Naive B cell (primary cell): ENCODE data around the gene STAC2. TPM values are rescaled to one million over a fixed set of nuclear protein-coding genes. Genes with fewer than 3 reads are reported as not detected.

Experiments
- ATAC-seq, 2 donors: fragments of 150-1000 bp; cut with Tn5 transposase; 2 replicates each; pipeline ENCODE4 v1.10.0; 2021; ENCODE audit warnings: low read depth in 2 of 2, mild to moderate bottlenecking in 2 of 2, moderate library complexity in 2 of 2
- DNase-seq: peaks from one replicate; pipeline ENCODE4 v3.0.0; 2022
- H3K27ac Mint-ChIP-seq, 6 donors: one replicate each; pipeline ENCODE4 v1.8.0; 2020 to 2022; ENCODE audit warnings: mild to moderate bottlenecking in 6 of 6, mixed read lengths in 6 of 6, moderate library complexity in 5 of 6, inconsistent platforms in 2 of 6
- H3K27me3 Mint-ChIP-seq, 3 donors: one replicate each; pipeline ENCODE4 v1.8.0; 2021 to 2022; ENCODE audit warnings: mixed read lengths in 3 of 3, mild to moderate bottlenecking in 1 of 3
- H3K36me3 Mint-ChIP-seq, 2 donors: one replicate each; pipeline ENCODE4 v1.8.0; 2020 to 2022; ENCODE audit warnings: mixed read lengths in 2 of 2, inconsistent platforms in 1 of 2, mild to moderate bottlenecking in 1 of 2
- H3K4me1 Mint-ChIP-seq, 3 donors: one replicate each; pipeline ENCODE4 v1.8.0; 2020 to 2022; ENCODE audit warnings: mixed read lengths in 3 of 3, inconsistent platforms in 1 of 3, mild to moderate bottlenecking in 1 of 3, moderate library complexity in 1 of 3
- H3K4me3 Mint-ChIP-seq, 8 donors: one replicate each; pipeline ENCODE4 v1.8.0; 2020 to 2022; ENCODE audit warnings: mild to moderate bottlenecking in 8 of 8, mixed read lengths in 8 of 8, moderate library complexity in 8 of 8, inconsistent platforms in 2 of 8
- H3K9me3 Mint-ChIP-seq, 7 donors: one replicate each; pipeline ENCODE4 v1.8.0; 2020 to 2022; ENCODE audit warnings: mixed read lengths in 7 of 7, mild to moderate bottlenecking in 5 of 7, inconsistent platforms in 2 of 7, moderate library complexity in 1 of 7
- polyA plus RNA-seq, 6 donors: library from polyadenylated mRNA; unstranded; fragments of 300-500 nt; fragmentation: Illumina TruSeq; gene quantifications; one replicate each; pipeline ENCODE4 v1.2.3, GENCODE V29; 2021; ENCODE audit warnings: low read depth in 6 of 6

The STAC2 gene
- polyA plus RNA-seq, 6 donors from 2014 or later = not detected

- Mint-ChIP-seq H3K4me3 (peak within 1 kb of the TSS; percentile 84 to 99 (median 92)), H3K27me3 (no peaks in the 10 kb centered on the region), H3K27ac (peak within 1 kb of the TSS in 4 of 6 donors; percentile 33 to 100 (median 70)), H3K36me3 (peaks cover 4% of the 10 kb centered on the region in 2 donors), H3K4me1 (peaks cover 33 to 61% (median 55%) of the 10 kb centered on the region in 3 donors), H3K9me3 (no peaks in the 10 kb centered on the region)
- DNase-seq (no peak), ATAC-seq (peak; percentile 9 to 14)
Observed at GRCh38 chr17:39197380-39198185, 28.2 kb downstream of the STAC2 start, which contains the start of gene CACNB1. Gene CACNB1 (minus strand): TSS chr17:39197669. CDS start chr17:39197495, 174 bp downstream.

DNA sequence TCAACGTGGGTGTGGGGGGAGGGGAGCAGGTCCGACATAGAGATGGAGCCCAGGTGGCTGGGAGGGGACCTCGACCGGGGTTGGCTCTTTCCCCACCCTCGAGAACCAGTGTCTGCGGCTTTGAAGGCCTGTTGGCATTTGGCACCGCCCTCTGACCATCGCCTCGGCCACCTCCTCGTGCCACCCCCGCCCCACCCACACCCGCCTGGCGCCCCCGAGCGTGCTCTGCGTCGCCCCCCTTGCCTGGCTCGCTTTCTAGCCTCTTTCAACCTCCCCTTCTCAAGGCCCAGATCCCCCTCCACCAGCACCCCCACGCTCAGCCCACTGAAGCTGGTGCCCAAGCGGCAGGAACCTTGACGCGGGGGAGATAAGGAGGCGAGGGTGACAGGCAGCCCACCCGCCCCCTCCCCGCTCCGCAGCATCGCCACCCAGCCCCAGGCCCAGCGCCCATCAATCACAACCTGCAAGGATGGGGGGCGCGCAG is 28.9 kb downstream of the STAC2 start:
- ATAC-seq = no peak
- peaks cover 31 to 54% (median 50%) of the 10 kb centered on the region in 3 donors for H3K4me1 Mint-ChIP-seq
- no peak for DNase-seq
- no peak overlapping the region for H3K27ac Mint-ChIP-seq
- H3K4me3 Mint-ChIP-seq = peak overlapping the region; percentile 74 to 99 (median 90)
- H3K36me3 Mint-ChIP-seq = no peaks in the 10 kb centered on the region
- H3K27me3 Mint-ChIP-seq = no peaks in the 10 kb centered on the region
- H3K9me3 Mint-ChIP-seq = no peaks in the 10 kb centered on the region

DNA sequence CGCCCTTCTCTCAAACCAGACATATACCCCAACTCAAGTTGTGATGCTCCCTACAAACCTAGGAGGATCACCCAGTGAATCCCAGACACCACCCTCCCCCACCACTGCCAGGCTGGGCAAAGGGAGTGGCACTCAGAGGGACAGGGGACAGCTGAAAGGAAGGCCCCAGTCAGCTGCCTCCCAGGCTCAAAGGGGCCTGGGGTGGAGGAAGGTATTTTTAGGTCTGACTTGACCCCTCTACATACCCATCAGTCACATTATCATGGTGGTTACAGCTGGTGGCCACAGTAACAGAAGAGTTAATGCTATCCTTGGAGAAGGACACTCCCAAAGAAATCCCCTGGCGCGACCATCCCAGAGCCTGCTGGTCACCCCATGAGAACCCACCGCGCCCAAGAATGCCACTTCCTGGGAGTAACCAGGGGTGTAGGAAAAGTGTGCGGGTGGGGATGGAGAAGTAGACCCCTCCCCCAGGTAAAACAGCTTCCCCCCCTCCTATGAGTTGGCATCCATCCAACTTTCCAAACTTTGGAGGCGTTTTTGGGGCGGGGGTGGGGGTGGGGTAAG is 29.4 kb downstream of the STAC2 start:
- Mint-ChIP-seq H3K4me3 (peak overlapping the region; percentile 62 to 98 (median 82)), H3K9me3 (no peaks in the 10 kb centered on the region), H3K27me3 (no peaks in the 10 kb centered on the region), H3K4me1 (peaks cover 30 to 49% (median 45%) of the 10 kb centered on the region in 3 donors), H3K27ac (no peak overlapping the region), H3K36me3 (no peaks in the 10 kb centered on the region)
- DNase-seq (no peak), ATAC-seq (no peak)

GRCh38 chr17:39195568-39196160 is 30.1 kb downstream of the STAC2 start:
- Mint-ChIP-seq H3K27me3 (no peaks in the 10 kb centered on the region), H3K4me3 (peak overlapping the region; percentile 32 to 98 (median 82)), H3K9me3 (no peaks in the 10 kb centered on the region), H3K27ac (peak overlapping the region in 2 of 6 donors; percentile 13 to 52), H3K36me3 (no peaks in the 10 kb centered on the region), H3K4me1 (peaks cover 26 to 42% (median 39%) of the 10 kb centered on the region in 3 donors)
- no peak for DNase-seq
- ATAC-seq = peak in 1 of 2 donors; percentile 13

GRCh38 chr17:39194985-39195524 is 30.7 kb downstream of the STAC2 start:
- DNase-seq (no peak), ATAC-seq (no peak)
- Mint-ChIP-seq H3K27me3 (no peaks in the 10 kb centered on the region), H3K4me3 (peak overlapping the region in 5 of 8 donors; percentile 25 to 98 (median 47)), H3K4me1 (peaks cover 23 to 39% (median 35%) of the 10 kb centered on the region in 3 donors), H3K9me3 (no peaks in the 10 kb centered on the region), H3K27ac (no peak overlapping the region), H3K36me3 (no peaks in the 10 kb centered on the region)

DNA sequence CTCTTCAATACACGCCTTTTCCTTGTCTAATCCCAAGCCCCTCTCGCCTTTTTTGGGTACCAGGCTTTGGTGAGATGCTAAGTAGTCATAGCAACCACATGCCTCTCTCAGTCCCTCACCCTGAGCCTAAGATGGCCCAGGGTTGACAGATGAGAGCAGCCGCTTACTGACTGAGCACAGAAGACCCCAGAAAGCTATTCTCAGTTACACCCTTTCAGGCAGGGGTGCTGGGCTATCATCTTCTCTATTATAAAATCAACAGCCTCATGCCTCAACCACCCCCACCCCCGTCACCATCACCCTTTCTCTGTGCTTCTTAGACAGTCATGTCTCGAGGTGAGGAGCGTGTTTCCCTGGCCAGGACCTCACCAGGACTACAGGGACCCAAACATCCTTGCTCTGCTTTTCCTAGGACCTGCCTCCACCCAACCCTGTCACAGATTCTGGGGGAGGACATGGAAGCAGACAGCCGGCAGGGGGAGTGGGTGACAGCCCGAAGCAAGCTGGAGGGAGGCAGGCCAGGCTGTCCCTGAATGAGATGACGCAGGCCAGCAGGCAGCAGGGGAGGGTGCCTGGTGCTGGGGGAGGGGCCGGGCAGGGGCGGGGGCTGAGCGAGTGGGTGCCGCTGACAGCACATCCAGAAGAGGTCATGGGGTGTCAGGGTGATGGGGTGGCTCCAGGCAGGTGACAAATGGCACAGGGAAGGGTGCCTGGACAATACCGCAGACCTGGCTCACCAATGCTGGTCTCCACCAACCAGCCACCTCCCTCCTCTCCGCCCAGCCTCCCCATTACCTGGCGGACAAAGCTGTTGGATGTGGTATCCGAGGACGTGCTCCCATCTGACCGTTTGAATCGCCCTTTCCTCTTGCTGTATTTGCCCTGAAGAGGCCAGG is 31.4 kb downstream of the STAC2 start:
- peak overlapping the region in 3 of 6 donors; percentile 71 to 91 (median 79) for H3K27ac Mint-ChIP-seq
- H3K9me3 Mint-ChIP-seq = no peaks in the 10 kb centered on the region
- peak overlapping the region in 4 of 8 donors; percentile 1 to 47 (median 29) for H3K4me3 Mint-ChIP-seq
- ATAC-seq (no peak), DNase-seq (no peak)
- H3K36me3 Mint-ChIP-seq = no peaks in the 10 kb centered on the region
- no peaks in the 10 kb centered on the region for H3K27me3 Mint-ChIP-seq
- H3K4me1 Mint-ChIP-seq = peaks cover 16 to 32% (median 27%) of the 10 kb centered on the region in 3 donors

GRCh38 chr17:39193346-39193745 is 32.4 kb downstream of the STAC2 start:
- Mint-ChIP-seq H3K9me3 (no peaks in the 10 kb centered on the region), H3K4me1 (peaks cover 9 to 22% (median 20%) of the 10 kb centered on the region in 3 donors), H3K27me3 (no peaks in the 10 kb centered on the region), H3K4me3 (no peak overlapping the region), H3K36me3 (no peaks in the 10 kb centered on the region), H3K27ac (no peak overlapping the region)
- DNase-seq (no peak), ATAC-seq (no peak)

GRCh38 chr17:39192901-39193300 is 32.8 kb downstream of the STAC2 start:
- no peak overlapping the region for H3K27ac Mint-ChIP-seq
- no peak overlapping the region for H3K4me3 Mint-ChIP-seq
- DNase-seq = no peak
- no peak for ATAC-seq
- no peaks in the 10 kb centered on the region for H3K9me3 Mint-ChIP-seq
- no peaks in the 10 kb centered on the region for H3K27me3 Mint-ChIP-seq
- peaks cover 9 to 18% (median 17%) of the 10 kb centered on the region in 3 donors for H3K4me1 Mint-ChIP-seq
- H3K36me3 Mint-ChIP-seq = no peaks in the 10 kb centered on the region

DNA sequence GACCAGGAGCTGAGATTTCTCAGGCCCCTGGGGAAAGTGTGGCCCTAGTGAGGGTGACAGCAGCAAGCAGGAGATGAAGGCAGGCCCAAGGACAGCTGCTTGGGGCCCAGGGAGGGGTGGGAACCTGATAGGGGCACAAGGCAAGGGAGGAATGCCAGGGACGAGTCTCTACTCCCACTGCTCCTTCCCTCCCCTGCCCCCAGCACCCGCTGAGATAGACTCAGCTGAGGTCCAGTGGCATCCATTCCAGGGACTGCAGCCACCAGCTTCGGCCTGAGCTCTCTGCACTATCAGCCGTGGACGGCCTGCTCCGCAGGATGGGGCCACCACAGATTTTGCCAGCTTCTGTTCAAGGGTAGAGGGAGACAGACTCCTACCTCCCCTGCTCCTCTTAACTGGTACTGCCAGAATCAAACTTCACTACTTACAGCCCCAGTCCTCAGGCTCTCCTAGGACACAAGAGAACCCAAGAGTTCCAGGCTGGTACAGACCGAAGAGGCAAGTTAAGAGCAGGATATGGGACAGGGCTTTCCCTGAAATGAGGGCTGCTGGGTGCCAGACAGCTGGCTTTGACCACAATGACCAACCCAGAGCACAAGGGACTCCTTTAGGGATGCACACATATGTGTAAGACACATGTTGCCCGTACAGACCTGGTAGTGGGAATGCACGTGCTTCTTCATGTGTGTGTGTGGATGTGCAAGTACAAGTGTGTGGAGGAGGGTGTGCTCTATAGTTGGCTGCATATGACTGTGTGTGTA is 33.8 kb downstream of the STAC2 start:
- H3K27ac Mint-ChIP-seq = no peak overlapping the region
- H3K36me3 Mint-ChIP-seq = no peaks in the 10 kb centered on the region
- no peak overlapping the region for H3K4me3 Mint-ChIP-seq
- DNase-seq (no peak), ATAC-seq (no peak)
- H3K9me3 Mint-ChIP-seq = no peaks in the 10 kb centered on the region
- H3K27me3 Mint-ChIP-seq = no peaks in the 10 kb centered on the region
- peaks cover 7 to 17% (median 17%) of the 10 kb centered on the region in 3 donors for H3K4me1 Mint-ChIP-seq

DNA sequence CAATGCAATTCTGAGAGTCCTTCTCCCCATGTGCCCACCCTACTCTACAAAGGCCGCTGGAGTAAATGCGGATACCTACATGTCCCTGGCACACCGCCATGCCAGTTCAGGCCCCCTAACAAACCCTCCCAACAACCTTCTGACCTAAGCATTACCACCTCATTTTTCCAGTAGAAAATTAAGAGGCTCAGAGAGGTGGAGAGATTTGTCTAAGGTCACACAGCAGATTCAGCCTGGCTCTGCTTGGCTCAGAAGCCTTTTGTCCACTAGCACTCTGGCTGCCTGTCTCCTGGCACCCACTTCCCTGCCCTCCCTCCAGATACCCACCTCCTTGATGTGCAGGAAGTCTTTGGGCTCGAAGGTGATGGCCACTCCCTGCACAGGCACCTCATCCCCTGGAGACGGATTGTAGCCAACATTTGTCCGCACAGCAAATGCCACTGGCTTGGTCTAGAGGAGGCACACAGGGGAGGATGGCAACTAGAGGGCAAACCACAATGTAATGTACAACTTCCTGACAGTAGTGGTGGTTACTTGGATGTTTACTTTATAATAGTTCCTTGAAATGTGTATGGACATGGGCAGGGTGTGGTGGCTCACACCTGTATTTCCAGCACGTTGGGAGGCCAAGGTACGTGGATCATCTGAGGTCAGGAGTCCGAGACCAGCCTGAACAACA is 38.5 kb downstream of the STAC2 start:
- ATAC-seq (no peak), DNase-seq (no peak)
- Mint-ChIP-seq H3K4me3 (no peak overlapping the region), H3K27ac (peak overlapping the region in 1 of 6 donors; percentile 29), H3K27me3 (no peaks in the 10 kb centered on the region), H3K36me3 (peaks cover 9 to 10% of the 10 kb centered on the region in 2 donors), H3K9me3 (no peaks in the 10 kb centered on the region), H3K4me1 (no peaks in the 10 kb centered on the region)

DNA sequence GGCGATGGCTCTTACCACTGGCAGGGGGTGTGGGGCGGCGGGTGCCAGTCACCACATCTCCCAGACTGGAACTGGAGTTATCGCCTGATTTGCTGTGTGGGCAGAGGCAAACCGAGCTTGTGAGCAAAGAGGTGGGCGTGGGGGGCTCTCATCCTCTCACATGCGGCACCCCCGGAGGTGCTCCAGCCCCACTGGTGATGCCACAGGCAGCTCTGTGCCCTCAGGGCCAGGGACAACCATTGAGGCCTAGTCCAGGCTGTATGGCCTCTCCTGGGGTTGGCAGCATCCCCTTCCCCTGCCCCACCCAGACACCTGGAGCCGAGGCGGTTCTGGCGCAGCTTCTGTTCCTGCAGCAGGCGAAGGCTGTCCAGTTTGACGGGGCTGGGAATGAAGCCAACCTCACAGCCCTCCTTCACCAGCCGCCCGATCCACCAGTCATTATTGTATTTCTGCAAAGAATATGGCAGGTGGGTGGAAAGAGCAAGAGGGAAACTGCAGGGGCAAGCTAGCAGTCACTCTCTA is 39.2 kb downstream of the STAC2 start:
- H3K27ac Mint-ChIP-seq = no peak overlapping the region
- H3K4me3 Mint-ChIP-seq = no peak overlapping the region
- DNase-seq (no peak), ATAC-seq (no peak)
- H3K27me3 Mint-ChIP-seq = no peaks in the 10 kb centered on the region
- H3K9me3 Mint-ChIP-seq = no peaks in the 10 kb centered on the region
- H3K36me3 Mint-ChIP-seq = peaks cover 9 to 10% of the 10 kb centered on the region in 2 donors
- no peaks in the 10 kb centered on the region for H3K4me1 Mint-ChIP-seq
